Activated CD4-positive, alpha-beta memory T cell treated with anti-CD3 and anti-CD28 coated beads for 36 hours (primary cell): ENCODE data around the gene GOLGA6L26. TPM values are rescaled to one million over a fixed set of nuclear protein-coding genes. Genes with fewer than 3 reads are reported as not detected.
"Not testable (repeated sequence)": the region's sequence is repeated elsewhere in the genome, so short reads cannot be mapped to it uniquely, and the experiment has no call there.

Source experiments
- CTCF ChIA-PET: fragments of 350-600 bp; sonication (Branson Sonifier 250); formaldehyde crosslinking; loops from one replicate; lab custom pipeline; 2021; ENCODE audit warnings: antibody characterized with exemption, inconsistent platforms; lab: Charles Lee
- POLR2A ChIA-PET: fragments of 350-600 bp; sonication (Branson Sonifier 250); formaldehyde crosslinking; loops from one replicate; lab custom pipeline; 2021; ENCODE audit warnings: antibody characterized with exemption; lab: Charles Lee
- DNase-seq: peaks from one replicate; pipeline ENCODE4 v3.0.0-alpha.2; 2020
- H3K27ac Mint-ChIP-seq: one replicate; pipeline ENCODE4 v1.8.0; 2021; ENCODE audit warnings: mixed read lengths
- H3K27me3 Mint-ChIP-seq: one replicate; pipeline ENCODE4 v1.8.0; 2021; ENCODE audit warnings: mixed read lengths
- H3K36me3 Mint-ChIP-seq: one replicate; pipeline ENCODE4 v1.8.0; 2021; ENCODE audit warnings: mixed read lengths
- H3K4me1 Mint-ChIP-seq: one replicate; pipeline ENCODE4 v1.8.0; 2021; ENCODE audit warnings: low read depth, mixed read lengths
- H3K4me3 Mint-ChIP-seq: one replicate; pipeline ENCODE4 v1.8.0; 2021; ENCODE audit warnings: mild to moderate bottlenecking, mixed read lengths
- H3K9me3 Mint-ChIP-seq: one replicate; pipeline ENCODE4 v1.8.0; 2021; ENCODE audit warnings: mixed read lengths
- intact Hi-C: fragments of 100-400 bp; cut with micrococcal nuclease; formaldehyde crosslinking; loops from one replicate; pipeline ENCODE4 v1.15.1; 2023
- total RNA-seq, 2 experiments: library from RNA; stranded (reverse); gene quantifications; one replicate each; pipeline ENCODE4 v1.2.3, GENCODE V29; 2021

The GOLGA6L26 gene
- not detected for total RNA-seq

- H3K36me3 Mint-ChIP-seq, POLR2A ChIA-PET, H3K27me3 Mint-ChIP-seq, intact Hi-C loops, H3K4me1 Mint-ChIP-seq, H3K27ac Mint-ChIP-seq, H3K9me3 Mint-ChIP-seq, DNase-seq, CTCF ChIA-PET, H3K4me3 Mint-ChIP-seq: not testable (repeated sequence)
Observed at GRCh38 chr15:23334096-23334495, at the start of gene GOLGA6L26. Gene GOLGA6L26 (minus strand): TSS chr15:23334196. CDS start chr15:23334135, 61 bp downstream.

- H3K4me3 Mint-ChIP-seq, CTCF ChIA-PET, H3K36me3 Mint-ChIP-seq, intact Hi-C loops, DNase-seq, H3K27me3 Mint-ChIP-seq, H3K9me3 Mint-ChIP-seq, H3K4me1 Mint-ChIP-seq, H3K27ac Mint-ChIP-seq, POLR2A ChIA-PET: not testable (repeated sequence)
Observed at GRCh38 chr15:23381192-23381591, 47.2 kb upstream of the GOLGA6L26 start.

- H3K4me1 Mint-ChIP-seq, CTCF ChIA-PET, DNase-seq, intact Hi-C loops, H3K27ac Mint-ChIP-seq, H3K27me3 Mint-ChIP-seq, H3K4me3 Mint-ChIP-seq, H3K9me3 Mint-ChIP-seq, H3K36me3 Mint-ChIP-seq, POLR2A ChIA-PET: not testable (repeated sequence)
Observed at GRCh38 chr15:23380700-23381099, 46.7 kb upstream of the GOLGA6L26 start.

GRCh38 chr15:23378946-23379345, 45.0 kb upstream of the GOLGA6L26 start:
- H3K27me3 Mint-ChIP-seq, H3K4me1 Mint-ChIP-seq, H3K36me3 Mint-ChIP-seq, DNase-seq, POLR2A ChIA-PET, CTCF ChIA-PET, H3K9me3 Mint-ChIP-seq, intact Hi-C loops, H3K27ac Mint-ChIP-seq, H3K4me3 Mint-ChIP-seq: not testable (repeated sequence)

GRCh38 chr15:23374226-23374625, 40.2 kb upstream of the GOLGA6L26 start:
- intact Hi-C loops, DNase-seq, POLR2A ChIA-PET, H3K9me3 Mint-ChIP-seq, H3K27me3 Mint-ChIP-seq, H3K4me3 Mint-ChIP-seq, H3K4me1 Mint-ChIP-seq, H3K36me3 Mint-ChIP-seq, H3K27ac Mint-ChIP-seq, CTCF ChIA-PET: not testable (repeated sequence)

- DNase-seq, H3K9me3 Mint-ChIP-seq, CTCF ChIA-PET, H3K27me3 Mint-ChIP-seq, H3K4me1 Mint-ChIP-seq, H3K36me3 Mint-ChIP-seq, POLR2A ChIA-PET, intact Hi-C loops, H3K27ac Mint-ChIP-seq, H3K4me3 Mint-ChIP-seq: not testable (repeated sequence)
Observed at GRCh38 chr15:23372891-23373600, 39.0 kb upstream of the GOLGA6L26 start.

- intact Hi-C loops: no loop called here
Observed at GRCh38 chr15:23372284-23372683, 38.3 kb upstream of the GOLGA6L26 start.

GRCh38 chr15:23371868-23372267, 37.9 kb upstream of the GOLGA6L26 start:
- DNase-seq, intact Hi-C loops, POLR2A ChIA-PET, H3K27me3 Mint-ChIP-seq, H3K4me1 Mint-ChIP-seq, H3K27ac Mint-ChIP-seq, H3K4me3 Mint-ChIP-seq, CTCF ChIA-PET, H3K9me3 Mint-ChIP-seq, H3K36me3 Mint-ChIP-seq: not testable (repeated sequence)

More at GRCh38 chr15:23372284-23372683, 38.3 kb upstream of the GOLGA6L26 start:
- Mint-ChIP-seq H3K9me3 (no peaks in the 10 kb centered on the region), H3K27ac (no peak overlapping the region), H3K36me3 (no peaks in the 10 kb centered on the region), H3K4me1 (no peaks in the 10 kb centered on the region), H3K4me3 (no peak overlapping the region), H3K27me3 (no peaks in the 10 kb centered on the region)
- no peak for DNase-seq
- CTCF ChIA-PET: no interaction called here
- POLR2A ChIA-PET: no interaction called here

GRCh38 chr15:23371134-23371533, 37.1 kb upstream of the GOLGA6L26 start:
- H3K27ac Mint-ChIP-seq, H3K4me3 Mint-ChIP-seq, intact Hi-C loops, H3K36me3 Mint-ChIP-seq, POLR2A ChIA-PET, H3K9me3 Mint-ChIP-seq, H3K27me3 Mint-ChIP-seq, H3K4me1 Mint-ChIP-seq, DNase-seq: not testable (repeated sequence)
- CTCF ChIA-PET: interaction anchor here (0.7 kb wide), 1 partner anchor 533 kb away, joined by 3 read pairs; the partner anchor contains the start of gene NIPA2

- CTCF ChIA-PET: no interaction called here
Observed at GRCh38 chr15:23370578-23370977, 36.6 kb upstream of the GOLGA6L26 start.

GRCh38 chr15:23364261-23364660, 30.3 kb upstream of the GOLGA6L26 start:
- POLR2A ChIA-PET, H3K27me3 Mint-ChIP-seq, H3K4me1 Mint-ChIP-seq, H3K27ac Mint-ChIP-seq, H3K9me3 Mint-ChIP-seq, H3K4me3 Mint-ChIP-seq, CTCF ChIA-PET, DNase-seq, intact Hi-C loops, H3K36me3 Mint-ChIP-seq: not testable (repeated sequence)

More at GRCh38 chr15:23370578-23370977, 36.6 kb upstream of the GOLGA6L26 start:
- intact Hi-C loops: no loop called here
- Mint-ChIP-seq H3K4me1 (no peaks in the 10 kb centered on the region), H3K4me3 (no peak overlapping the region), H3K27me3 (no peaks in the 10 kb centered on the region), H3K36me3 (no peaks in the 10 kb centered on the region), H3K27ac (no peak overlapping the region), H3K9me3 (no peaks in the 10 kb centered on the region)
- POLR2A ChIA-PET: no interaction called here
- no peak for DNase-seq

GRCh38 chr15:23362622-23363021, 28.6 kb upstream of the GOLGA6L26 start:
- CTCF ChIA-PET, H3K4me1 Mint-ChIP-seq, H3K27me3 Mint-ChIP-seq, H3K4me3 Mint-ChIP-seq, DNase-seq, H3K36me3 Mint-ChIP-seq, H3K27ac Mint-ChIP-seq, intact Hi-C loops, H3K9me3 Mint-ChIP-seq, POLR2A ChIA-PET: not testable (repeated sequence)

- H3K9me3 Mint-ChIP-seq, H3K27ac Mint-ChIP-seq, H3K4me1 Mint-ChIP-seq, POLR2A ChIA-PET, intact Hi-C loops, H3K27me3 Mint-ChIP-seq, DNase-seq, H3K36me3 Mint-ChIP-seq, CTCF ChIA-PET, H3K4me3 Mint-ChIP-seq: not testable (repeated sequence)
Observed at GRCh38 chr15:23354448-23354847, 20.5 kb upstream of the GOLGA6L26 start, which contains the start of gene GOLGA8S. Gene GOLGA8S (plus strand): TSS chr15:23354748. CDS start chr15:23354810, 62 bp downstream.
